HEK293 (cell line): ENCODE data around the gene TKT.

Experiments used
- CTCF ChIA-PET: fragments of 350-600 bp; formaldehyde crosslinking; extraction: SDS; loops from one replicate; lab custom pipeline; 2021; ENCODE audit warnings: antibody characterized with exemption; lab: Yijun Ruan, JAX
- POLR2A ChIA-PET: fragments of 300-600 bp; formaldehyde crosslinking; extraction: SDS; loops from one replicate; lab custom pipeline; 2020; ENCODE audit warnings: antibody characterized with exemption, inconsistent platforms; lab: Yijun Ruan, JAX
- H3K27ac ChIP-seq: fragments of 200-500 bp; sonication (Bioruptor generic); 2 replicates; pipeline ENCODE4 v1.5.1; 2014; ENCODE audit warnings: low read depth, low read length, control low read depth, inconsistent platforms; ENCODE audit errors: extremely low read depth
- H3K36me3 ChIP-seq, 2 experiments: fragments of 200-500 bp in 1 of 2; sonication (Bioruptor generic) in 1 of 2; 1 replicate in 1 of 2; 2 replicates in 1 of 2; pipeline ENCODE4 v1.5.1; 2014 to 2017; ENCODE audit warnings: inconsistent platforms in 2 of 2, low read length in 2 of 2; ENCODE audit not compliant: control insufficient read depth in 2 of 2, insufficient read depth in 1 of 2
- H3K4me1 ChIP-seq: fragments of 200-500 bp; sonication (Bioruptor generic); 2 replicates; pipeline ENCODE4 v1.5.1; 2014; ENCODE audit warnings: mild to moderate bottlenecking, low read length, inconsistent platforms; ENCODE audit not compliant: control insufficient read depth, insufficient read depth
- H3K4me3 ChIP-seq: 2 replicates; pipeline ENCODE4 v1.5.1; 2011; ENCODE audit warnings: low read depth, mild to moderate bottlenecking, control low read depth, low read length, moderate library complexity
- H3K9me3 ChIP-seq: fragments of 200-500 bp; sonication (Bioruptor generic); 2 replicates; pipeline ENCODE4 v1.5.1; 2014; ENCODE audit warnings: low read depth, low read length, inconsistent platforms; ENCODE audit not compliant: control insufficient read depth, insufficient read depth
- EGR2 ChIP-seq: fragments of 450-650 bp; formaldehyde crosslinking; IDR thresholded peaks from 2 replicates; pipeline ENCODE4 v1.5.1; 2016; ENCODE audit warnings: low read depth, missing biosample characterization, missing genetic modification characterization
- HOXC10 ChIP-seq: sonication (generic); formaldehyde crosslinking; IDR thresholded peaks from 2 replicates; pipeline ENCODE4 v1.8.1; 2023; ENCODE audit warnings: mild to moderate bottlenecking, missing genetic modification reagents
- HOXD13 ChIP-seq: sonication (generic); formaldehyde crosslinking; IDR thresholded peaks from 2 replicates; pipeline ENCODE4 v1.8.0; 2022; ENCODE audit warnings: missing genetic modification reagents, borderline replicate concordance
- KLF16 ChIP-seq: fragments of 450-650 bp; formaldehyde crosslinking; IDR thresholded peaks from 2 replicates; pipeline ENCODE4 v1.5.1; 2017; ENCODE audit warnings: missing biosample characterization, missing genetic modification characterization
- PRDM1 ChIP-seq: fragments of 450-650 bp; formaldehyde crosslinking; IDR thresholded peaks from 2 replicates; pipeline ENCODE4; 2016; ENCODE audit warnings: missing biosample characterization, missing genetic modification characterization
- PRDM4 ChIP-seq: fragments of 450-650 bp; formaldehyde crosslinking; IDR thresholded peaks from 2 replicates; pipeline ENCODE4 v1.5.1; 2017; ENCODE audit warnings: missing biosample characterization, missing genetic modification characterization
- REPIN1 ChIP-seq: fragments of 450-650 bp; formaldehyde crosslinking; IDR thresholded peaks from 2 replicates; pipeline ENCODE4 v1.5.1; 2017; ENCODE audit warnings: missing biosample characterization, missing genetic modification characterization, low read depth
- YY2 ChIP-seq: fragments of 450-650 bp; formaldehyde crosslinking; IDR thresholded peaks from 2 replicates; pipeline ENCODE4 v1.5.1; 2016; ENCODE audit warnings: missing biosample characterization, missing genetic modification characterization
- ZBTB10 ChIP-seq: fragments of 450-650 bp; formaldehyde crosslinking; IDR thresholded peaks from 2 replicates; pipeline ENCODE4 v1.5.1; 2016; ENCODE audit warnings: missing biosample characterization, missing genetic modification characterization
- ZBTB8A ChIP-seq: fragments of 450-650 bp; formaldehyde crosslinking; IDR thresholded peaks from 2 replicates; pipeline ENCODE4 v1.5.1; 2016; ENCODE audit warnings: missing biosample characterization, missing genetic modification characterization
- ZIC2 ChIP-seq: fragments of 450-650 bp; formaldehyde crosslinking; IDR thresholded peaks from 2 replicates; pipeline ENCODE4 v1.5.1; 2016; ENCODE audit warnings: missing biosample characterization, missing genetic modification characterization
- ZNF138 ChIP-seq: fragments of 450-650 bp; formaldehyde crosslinking; IDR thresholded peaks from 2 replicates; pipeline ENCODE4 v1.5.1; 2016; ENCODE audit warnings: missing biosample characterization, missing genetic modification characterization, borderline replicate concordance
- ZNF274 ChIP-seq, 2 experiments: fragments of 200-500 bp in 1 of 2; fragments of 450-650 bp in 1 of 2; sonication (Bioruptor generic) in 1 of 2; formaldehyde crosslinking in 1 of 2; IDR thresholded peaks; 2 replicates each; pipeline versions ENCODE4 v1.5.1 to v1.6.1; 2014 to 2016; ENCODE audit warnings: borderline replicate concordance in 1 of 2, inconsistent platforms in 1 of 2, low read length in 1 of 2, missing biosample characterization in 1 of 2, missing genetic modification characterization in 1 of 2
- ZNF529 ChIP-seq: fragments of 450-650 bp; formaldehyde crosslinking; IDR thresholded peaks from 2 replicates; pipeline ENCODE4 v1.5.1; 2017; ENCODE audit warnings: missing genetic modification characterization, missing biosample characterization; ENCODE audit not compliant: insufficient replicate concordance
- ZNF580 ChIP-seq: fragments of 450-650 bp; formaldehyde crosslinking; IDR thresholded peaks from 2 replicates; pipeline ENCODE4 v1.5.1; 2016; ENCODE audit warnings: missing biosample characterization, missing genetic modification characterization
- ZNF621 ChIP-seq: fragments of 450-650 bp; formaldehyde crosslinking; IDR thresholded peaks from 2 replicates; pipeline ENCODE4 v1.5.1; 2017; ENCODE audit warnings: missing biosample characterization, missing genetic modification characterization
- ZNF623 ChIP-seq: fragments of 450-650 bp; formaldehyde crosslinking; IDR thresholded peaks from 2 replicates; pipeline ENCODE4 v1.5.1; 2016; ENCODE audit warnings: missing biosample characterization, missing genetic modification characterization
- ZNF660 ChIP-seq: fragments of 450-650 bp; IDR thresholded peaks from 2 replicates; pipeline ENCODE4 v1.5.1; 2018; ENCODE audit warnings: missing biosample characterization, mild to moderate bottlenecking, missing genetic modification characterization
- ZNF704 ChIP-seq: fragments of 450-650 bp; formaldehyde crosslinking; IDR thresholded peaks from 2 replicates; pipeline ENCODE4 v1.5.1; 2016; ENCODE audit warnings: missing biosample characterization, missing genetic modification characterization
- ZNF792 ChIP-seq: fragments of 450-650 bp; formaldehyde crosslinking; IDR thresholded peaks from 2 replicates; pipeline ENCODE4 v1.5.1; 2016; ENCODE audit warnings: missing biosample characterization, missing genetic modification characterization
- ZNF837 ChIP-seq: fragments of 450-650 bp; formaldehyde crosslinking; IDR thresholded peaks from 2 replicates; pipeline ENCODE4 v1.5.1; 2016; ENCODE audit warnings: missing biosample characterization, missing genetic modification characterization
- ZSCAN30 ChIP-seq: fragments of 450-650 bp; IDR thresholded peaks from 2 replicates; pipeline ENCODE4 v1.5.1; 2018; ENCODE audit warnings: missing biosample characterization, mild to moderate bottlenecking, missing genetic modification characterization, moderate library complexity

Gene TKT

GRCh38 chr3:53242642-53243041, 13.2 kb downstream of the TKT start:
- Histone ChIP-seq H3K27ac (no peak overlapping the region), H3K4me3 (no peak overlapping the region), H3K4me1 (peaks cover 3% of the 10 kb centered on the region; the same call in 1 of the 2 replicates), H3K36me3 (peaks cover 0 to 55% of the 10 kb centered on the region in 2 experiments; a peak in 2 of 3 replicates), H3K9me3 (no peaks in the 10 kb centered on the region)
- POLR2A ChIA-PET, result no interaction called here
- CTCF ChIA-PET, result interaction anchor here (0.5 to 1.3 kb wide), 2 partner anchors 23 to 327 kb away, joined by 3 to 6 read pairs; no protein-coding TSS in a partner anchor
- TF ChIP-seq PRDM4 (no peak), EGR2 (tag by site-specific recombination) (no peak), ZNF621 (tag by site-specific recombination) (no peak), ZNF792 (tag by site-specific recombination) (no peak), HOXD13 (no peak), ZNF660 (no peak), HOXC10 (CRISPR knock-in tag) (no peak), ZSCAN30 (tag by site-specific recombination) (no peak), ZIC2 (tag by site-specific recombination) (no peak), ZNF274 (IDR thresholded peaks at IDR 0.05; ENCODE audit: low read length) (no peak), ZNF274 (tag by site-specific recombination; IDR thresholded peaks at IDR 0.05; ENCODE audit: borderline replicate concordance) (no peak)

- ChIA-PET CTCF (interaction anchor here (0.5 kb wide), 1 partner anchor 326 kb away, joined by 3 read pairs; no protein-coding TSS in a partner anchor), POLR2A (no interaction called here)
- Histone ChIP-seq H3K4me1 (peaks cover 3% of the 10 kb centered on the region; the same call in 1 of the 2 replicates), H3K36me3 (peaks cover 0 to 56% of the 10 kb centered on the region in 2 experiments; a peak in 2 of 3 replicates), H3K27ac (no peak overlapping the region), H3K4me3 (no peak overlapping the region), H3K9me3 (no peaks in the 10 kb centered on the region)
- TF ChIP-seq PRDM1 (tag by site-specific recombination) (no peak), EGR2 (tag by site-specific recombination) (no peak), ZNF580 (tag by site-specific recombination) (no peak), ZNF621 (tag by site-specific recombination) (no peak), REPIN1 (tag by site-specific recombination) (no peak), YY2 (tag by site-specific recombination) (no peak), ZNF704 (tag by site-specific recombination) (no peak), ZBTB10 (tag by site-specific recombination) (no peak), ZNF623 (tag by site-specific recombination) (no peak), KLF16 (no peak), ZBTB8A (tag by site-specific recombination) (no peak), ZNF529 (tag by site-specific recombination) (no peak), PRDM4 (no peak), ZNF138 (no peak), ZNF837 (tag by site-specific recombination) (no peak)
Measured at GRCh38 chr3:53242155-53242554, 13.7 kb downstream of the TKT start.
